Measurements from ENCODE around the gene EPHB1. TPM values are rescaled to one million over a fixed set of nuclear protein-coding genes. Genes with fewer than 3 reads are reported as not detected.

EPHB1 gene
- polyA plus RNA-seq, 1 donor from 2014 or later: 18.7 TPM

DNA sequence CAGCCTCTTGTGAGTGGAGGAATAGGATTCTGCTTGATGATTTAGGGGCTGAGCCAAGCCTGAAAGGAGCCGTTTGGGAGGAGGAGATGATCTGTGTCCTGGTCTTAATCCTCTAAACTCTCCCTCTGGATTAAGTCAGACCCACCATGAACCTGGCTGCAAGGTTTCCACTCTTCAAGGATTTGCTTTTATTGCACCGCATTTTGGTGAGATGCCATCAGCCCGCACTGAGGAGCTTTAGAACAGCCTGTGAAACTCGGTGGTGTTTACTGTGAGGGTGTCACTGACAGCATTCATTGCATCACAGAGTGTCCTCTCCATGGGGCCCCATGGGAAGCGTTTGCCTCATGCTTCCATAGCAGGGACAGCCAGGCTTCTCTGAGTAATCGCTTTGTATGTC lies 59.2 kb downstream of the EPHB1 start:
- Histone ChIP-seq H3K9me3 (ENCODE audit: low read length) (no peaks in the 10 kb centered on the region), H4K20me1 (ENCODE audit: insufficient read depth) (no peaks in the 10 kb centered on the region), H3K9me2 (ENCODE audit: insufficient read depth, low read length) (no peaks in the 10 kb centered on the region), H3K9ac (ENCODE audit: low read length) (no peak overlapping the region), H3K27me3 (ENCODE audit: insufficient read depth, low read depth, low read length) (no peaks in the 10 kb centered on the region), H3K27ac (ENCODE audit: low read length) (no peak overlapping the region), H3F3A (ENCODE audit: insufficient read depth, low read length, poor library complexity, severe bottlenecking) (no peaks in the 10 kb centered on the region), H3K79me2 (replicated peaks; ENCODE audit: insufficient read depth, low read length) (peaks cover 9% of the 10 kb centered on the region), H3K36me3 (ENCODE audit: insufficient read depth, low read length) (no peaks in the 10 kb centered on the region), H3K4me3 (ENCODE audit: low read length) (no peak overlapping the region), H2AFZ (ENCODE audit: low read depth, low read length) (no peak overlapping the region), H3K4me2 (ENCODE audit: low read length) (no peak overlapping the region)
- TF ChIP-seq SMC3 (conservative IDR thresholded peaks at IDR 0.05; ENCODE audit: poor library complexity) (no peak), POLR2AphosphoS5 (IDR thresholded peaks at IDR 0.05) (no peak)

DNA sequence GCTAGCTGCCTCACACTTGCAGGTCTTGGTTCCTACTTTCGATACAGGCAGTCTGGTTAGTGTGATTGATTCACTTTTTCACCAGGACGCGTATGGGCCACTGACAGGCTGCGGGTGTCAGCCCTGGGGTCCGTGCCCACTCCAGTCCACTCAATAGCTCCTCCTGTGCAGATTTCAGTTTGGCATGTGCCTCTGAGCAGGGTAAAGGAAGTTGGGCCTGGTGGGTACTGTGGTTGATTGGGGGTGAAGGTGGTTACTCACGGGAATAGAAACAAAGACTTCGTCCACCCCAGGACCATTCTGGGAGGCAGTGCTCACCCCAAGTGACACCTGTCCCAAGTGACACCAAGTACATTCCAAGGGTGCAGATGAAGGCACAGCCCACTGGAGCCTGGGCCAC lies 62.3 kb downstream of the EPHB1 start:
- Histone ChIP-seq H3K36me3 (ENCODE audit: insufficient read depth, low read length) (no peaks in the 10 kb centered on the region), H3K27me3 (ENCODE audit: insufficient read depth, low read depth, low read length) (no peaks in the 10 kb centered on the region), H3K79me2 (replicated peaks; ENCODE audit: insufficient read depth, low read length) (peaks cover 16% of the 10 kb centered on the region), H3K9me2 (ENCODE audit: insufficient read depth, low read length) (no peaks in the 10 kb centered on the region), H3K27ac (ENCODE audit: low read length) (no peak overlapping the region), H3F3A (ENCODE audit: insufficient read depth, low read length, poor library complexity, severe bottlenecking) (no peaks in the 10 kb centered on the region), H3K9me3 (ENCODE audit: low read length) (no peaks in the 10 kb centered on the region), H3K4me3 (ENCODE audit: low read length) (no peak overlapping the region), H4K20me1 (ENCODE audit: insufficient read depth) (no peaks in the 10 kb centered on the region), H2AFZ (ENCODE audit: low read depth, low read length) (no peak overlapping the region), H3K9ac (ENCODE audit: low read length) (no peak overlapping the region), H3K4me2 (ENCODE audit: low read length) (no peak overlapping the region)
- TF ChIP-seq SMC3 (conservative IDR thresholded peaks at IDR 0.05; ENCODE audit: poor library complexity) (no peak), CTCF (IDR thresholded peaks at IDR 0.05; ENCODE audit: poor library complexity, severe bottlenecking) (no peak), EP300 (conservative IDR thresholded peaks at IDR 0.05; ENCODE audit: poor library complexity, severe bottlenecking) (no peak), RAD21 (conservative IDR thresholded peaks at IDR 0.05) (no peak), EZH2 (IDR thresholded peaks at IDR 0.05; ENCODE audit: borderline replicate concordance, insufficient read depth, low read length, poor library complexity, severe bottlenecking) (no peak), MXI1 (conservative IDR thresholded peaks at IDR 0.05; ENCODE audit: poor library complexity, severe bottlenecking) (no peak), REST (IDR thresholded peaks at IDR 0.05; ENCODE audit: borderline replicate concordance) (no peak), POLR2AphosphoS5 (IDR thresholded peaks at IDR 0.05) (no peak)

GRCh38 chr3:134857776-134858362 lies 62.8 kb downstream of the EPHB1 start:
- H3K36me3 ChIP-seq (ENCODE audit: insufficient read depth, low read length): no peaks in the 10 kb centered on the region
- no peak overlapping the region for H3K9ac ChIP-seq (ENCODE audit: low read length)
- H3K4me3 ChIP-seq (ENCODE audit: low read length): no peak overlapping the region
- no peaks in the 10 kb centered on the region for H3K27me3 ChIP-seq (ENCODE audit: insufficient read depth, low read depth, low read length)
- H3F3A ChIP-seq (ENCODE audit: insufficient read depth, low read length, poor library complexity, severe bottlenecking): no peaks in the 10 kb centered on the region
- no peaks in the 10 kb centered on the region for H3K9me3 ChIP-seq (ENCODE audit: low read length)
- H2AFZ ChIP-seq (ENCODE audit: low read depth, low read length): no peak overlapping the region
- no peak for TF ChIP-seq TAF1 (IDR thresholded peaks at IDR 0.05; ENCODE audit: low read depth)
- no peak for TF ChIP-seq POLR2AphosphoS5 (IDR thresholded peaks at IDR 0.05)
- no peak for TF ChIP-seq CTCF (IDR thresholded peaks at IDR 0.05; ENCODE audit: poor library complexity, severe bottlenecking)
- TF ChIP-seq MXI1 (conservative IDR thresholded peaks at IDR 0.05; ENCODE audit: poor library complexity, severe bottlenecking): no peak
- TF ChIP-seq SMC3 (conservative IDR thresholded peaks at IDR 0.05; ENCODE audit: poor library complexity): no peak
- no peak for TF ChIP-seq EP300 (conservative IDR thresholded peaks at IDR 0.05; ENCODE audit: poor library complexity, severe bottlenecking)
- TF ChIP-seq RAD21 (conservative IDR thresholded peaks at IDR 0.05): no peak
- no peak for TF ChIP-seq REST (IDR thresholded peaks at IDR 0.05; ENCODE audit: borderline replicate concordance)
- no peak for TF ChIP-seq EZH2 (IDR thresholded peaks at IDR 0.05; ENCODE audit: borderline replicate concordance, insufficient read depth, low read length, poor library complexity, severe bottlenecking)
- H3K27ac ChIP-seq (ENCODE audit: low read length): no peak overlapping the region
- no peak overlapping the region for H3K4me2 ChIP-seq (ENCODE audit: low read length)
- peaks cover 16% of the 10 kb centered on the region for H3K79me2 ChIP-seq (replicated peaks; ENCODE audit: insufficient read depth, low read length)
- H4K20me1 ChIP-seq (ENCODE audit: insufficient read depth): no peaks in the 10 kb centered on the region
- H3K9me2 ChIP-seq (ENCODE audit: insufficient read depth, low read length): no peaks in the 10 kb centered on the region
